GM19467 (cell line): ENCODE results near the gene JAG2.

ENCODE experiments used
- ATAC-seq: cut with Tn5 transposase; IDR thresholded peaks from one replicate; pipeline ENCODE4 v1.9.1; 2021; ENCODE audit warnings: mild to moderate bottlenecking, moderate library complexity; ENCODE audit not compliant: unreplicated experiment

Gene JAG2

GRCh38 chr14:105094193-105094907 is 74.2 kb downstream of the JAG2 start:
- no peak for ATAC-seq

- ATAC-seq, result no peak
Observed at GRCh38 chr14:105093431-105094192, 75.0 kb downstream of the JAG2 start.

- no peak for ATAC-seq
Observed at GRCh38 chr14:105093038-105093430, 75.5 kb downstream of the JAG2 start.

GRCh38 chr14:105092171-105093037 is 76.2 kb downstream of the JAG2 start:
- ATAC-seq, result no peak

- no peak for ATAC-seq
Observed at GRCh38 chr14:105091517-105092170, 76.9 kb downstream of the JAG2 start.

GRCh38 chr14:105091054-105091516 is 77.5 kb downstream of the JAG2 start:
- ATAC-seq, result no peak
